C4-2B (cell line): ENCODE results near the gene CD200.

Source experiments
- H3K27ac ChIP-seq: fragments of 450-650 bp; 2 replicates; pipeline ENCODE4 v1.5.1; 2017
- ZFX ChIP-seq: fragments of 450-650 bp; IDR thresholded peaks from 2 replicates; pipeline ENCODE4 v1.6.1; 2017
- TF ChIP-seq, protein P1 (sequence below): fragments of 450-650 bp; conservative IDR thresholded peaks from 2 replicates; pipeline ENCODE4 v1.5.1; 2017; ENCODE audit warnings: mild to moderate bottlenecking

Gene CD200

DNA sequence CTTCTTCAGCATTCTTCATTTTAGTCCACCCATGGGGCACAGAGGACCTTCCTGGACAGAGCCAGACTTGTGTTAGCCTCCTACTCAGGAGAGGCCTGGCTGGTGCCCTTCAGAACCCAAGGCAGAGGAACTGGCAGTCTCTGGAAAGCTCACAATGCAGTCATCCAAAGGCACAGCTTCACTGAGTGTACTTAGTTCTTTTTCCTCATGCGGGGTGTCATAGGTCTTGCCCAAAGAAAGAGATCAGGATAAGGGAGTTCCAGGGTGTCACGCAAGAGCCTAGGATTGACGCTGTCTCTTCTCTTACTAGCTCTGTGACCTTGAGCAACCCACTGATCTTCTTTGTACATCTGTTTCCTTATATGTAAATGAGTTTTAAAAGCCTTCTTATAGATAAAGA lies 58.7 kb downstream of the CD200 start:
- TF ChIP-seq, protein P1, sequence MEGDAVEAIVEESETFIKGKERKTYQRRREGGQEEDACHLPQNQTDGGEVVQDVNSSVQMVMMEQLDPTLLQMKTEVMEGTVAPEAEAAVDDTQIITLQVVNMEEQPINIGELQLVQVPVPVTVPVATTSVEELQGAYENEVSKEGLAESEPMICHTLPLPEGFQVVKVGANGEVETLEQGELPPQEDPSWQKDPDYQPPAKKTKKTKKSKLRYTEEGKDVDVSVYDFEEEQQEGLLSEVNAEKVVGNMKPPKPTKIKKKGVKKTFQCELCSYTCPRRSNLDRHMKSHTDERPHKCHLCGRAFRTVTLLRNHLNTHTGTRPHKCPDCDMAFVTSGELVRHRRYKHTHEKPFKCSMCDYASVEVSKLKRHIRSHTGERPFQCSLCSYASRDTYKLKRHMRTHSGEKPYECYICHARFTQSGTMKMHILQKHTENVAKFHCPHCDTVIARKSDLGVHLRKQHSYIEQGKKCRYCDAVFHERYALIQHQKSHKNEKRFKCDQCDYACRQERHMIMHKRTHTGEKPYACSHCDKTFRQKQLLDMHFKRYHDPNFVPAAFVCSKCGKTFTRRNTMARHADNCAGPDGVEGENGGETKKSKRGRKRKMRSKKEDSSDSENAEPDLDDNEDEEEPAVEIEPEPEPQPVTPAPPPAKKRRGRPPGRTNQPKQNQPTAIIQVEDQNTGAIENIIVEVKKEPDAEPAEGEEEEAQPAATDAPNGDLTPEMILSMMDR: no peak
- TF ChIP-seq ZFX: no peak
- no peak overlapping the region for H3K27ac ChIP-seq

DNA sequence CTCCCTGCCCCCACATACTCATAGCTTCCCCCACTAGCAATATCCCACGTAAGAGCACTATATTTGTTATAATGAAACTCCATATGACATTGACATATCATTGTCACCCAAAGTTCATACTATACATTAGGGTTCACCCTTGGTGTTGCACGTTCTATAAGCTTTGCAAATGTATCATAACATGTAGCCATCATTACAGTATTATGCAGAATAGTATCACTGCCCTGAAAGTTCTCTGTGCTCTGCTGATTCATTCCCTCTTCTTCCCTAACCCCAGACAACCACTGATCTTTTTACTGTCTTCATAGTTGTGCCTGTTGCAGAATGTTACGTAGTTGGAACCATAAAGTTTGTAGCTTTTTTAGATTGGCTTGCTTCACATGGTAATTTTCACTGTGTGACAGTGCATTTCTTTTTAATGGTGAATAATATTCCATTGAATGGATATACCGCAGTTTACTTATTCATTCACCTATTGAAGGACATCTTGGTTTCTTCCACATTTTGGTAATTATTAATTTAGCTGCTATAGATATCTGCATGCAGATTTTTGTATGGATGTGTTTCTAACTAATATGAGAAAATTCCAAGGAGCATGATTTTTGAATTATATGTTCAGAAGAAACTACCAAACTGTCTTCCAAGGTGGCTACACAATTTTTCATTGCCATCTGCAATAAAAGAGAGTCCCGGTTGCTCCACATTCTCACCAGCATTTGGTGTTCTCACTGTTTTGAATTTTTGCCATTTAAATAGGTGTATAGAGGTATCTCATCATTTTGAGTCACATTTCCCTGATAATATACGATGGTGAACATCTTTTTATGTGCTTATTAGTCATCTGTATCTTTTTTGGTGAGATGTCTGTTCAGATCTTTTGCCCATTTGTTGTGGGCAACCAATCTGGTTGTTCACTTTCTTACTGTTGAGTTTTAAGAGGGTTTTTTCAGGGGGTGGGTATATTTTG lies 59.7 kb downstream of the CD200 start:
- no peak overlapping the region for H3K27ac ChIP-seq
- no peak for TF ChIP-seq ZFX
- TF ChIP-seq, protein P1: no peak

DNA sequence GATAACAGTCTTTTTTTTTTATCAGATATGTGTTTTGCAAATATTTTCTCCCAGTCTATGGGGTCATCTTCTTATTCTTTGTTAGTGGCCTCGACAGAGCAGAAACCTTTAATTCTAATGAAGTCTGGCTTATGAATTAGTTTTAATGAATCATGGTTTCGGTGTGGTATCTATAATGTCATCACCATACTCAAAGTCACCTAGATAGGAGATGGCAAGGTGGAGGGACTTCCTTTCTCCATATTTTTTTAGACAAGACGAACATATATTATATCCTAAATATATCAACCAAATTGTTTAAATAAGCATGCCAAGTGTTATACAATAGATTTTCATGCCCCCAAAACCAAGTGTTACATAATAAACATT lies 60.4 kb downstream of the CD200 start:
- no peak for TF ChIP-seq ZFX
- TF ChIP-seq, protein P1: no peak
- H3K27ac ChIP-seq: no peak overlapping the region

DNA sequence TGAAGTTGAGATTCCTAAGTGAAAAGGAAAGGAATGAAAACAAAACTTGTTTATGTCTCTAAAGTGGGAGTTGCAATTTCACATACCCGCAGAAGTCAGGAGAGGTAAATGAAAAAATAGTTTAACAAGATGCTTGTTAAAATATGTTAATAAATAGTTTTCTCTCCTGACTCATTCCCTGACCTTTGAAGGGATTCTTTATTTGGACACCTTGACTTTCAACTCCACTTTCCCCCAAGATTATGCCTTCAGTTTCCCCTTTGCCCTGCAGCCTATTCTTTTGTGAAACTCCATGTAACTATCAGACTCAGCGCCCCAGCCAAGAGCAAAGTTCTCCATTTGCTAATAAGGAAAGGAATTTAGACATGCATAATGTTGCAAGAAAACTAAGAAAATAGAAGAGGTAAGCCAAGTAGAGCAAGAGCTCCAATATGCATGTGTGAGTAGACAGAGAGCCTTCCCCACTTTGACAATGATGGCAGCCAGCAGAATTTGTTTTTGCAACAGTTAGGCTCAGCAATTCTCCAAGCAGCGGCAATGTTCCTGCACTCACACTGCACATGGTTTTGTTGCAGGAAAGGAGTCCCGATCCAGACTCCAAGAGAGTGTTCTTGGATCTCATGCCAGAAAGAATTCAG lies 61.2 kb downstream of the CD200 start:
- TF ChIP-seq, protein P1: no peak
- no peak for TF ChIP-seq ZFX
- no peak overlapping the region for H3K27ac ChIP-seq

DNA sequence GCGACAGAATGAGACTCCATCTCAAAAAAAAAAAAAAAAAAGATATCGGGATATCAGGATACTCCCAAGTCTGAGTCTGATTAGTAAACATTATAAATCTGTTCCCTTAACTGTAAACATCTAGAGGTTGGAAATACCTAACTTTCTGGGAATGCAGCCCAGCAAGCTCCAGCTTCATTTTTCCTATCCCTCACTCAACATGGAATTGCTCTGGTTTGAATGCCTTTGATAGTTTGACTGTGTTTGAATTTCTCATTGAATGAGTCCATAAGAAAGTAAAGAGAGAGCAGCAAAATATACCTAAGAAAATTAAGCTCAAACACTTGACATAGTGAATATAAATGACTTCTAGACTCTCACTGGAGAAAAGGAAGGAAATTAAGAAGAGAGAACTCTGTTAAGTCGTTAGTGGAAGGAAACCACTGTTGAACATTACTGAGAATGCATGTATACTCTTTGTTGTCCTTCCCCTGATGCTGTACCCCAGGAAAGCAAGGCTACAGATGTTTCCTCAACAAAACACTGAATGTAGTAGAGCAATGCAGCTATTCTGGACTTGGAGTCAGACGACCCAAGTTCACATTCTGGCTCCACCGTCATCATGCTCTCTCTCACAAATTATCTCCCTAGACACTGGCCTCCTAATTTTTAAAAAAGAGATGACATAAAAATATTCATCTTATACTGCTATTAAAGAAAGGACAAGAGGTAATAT lies 62.4 kb downstream of the CD200 start:
- TF ChIP-seq, protein P1: no peak
- no peak for TF ChIP-seq ZFX
- H3K27ac ChIP-seq: no peak overlapping the region

DNA sequence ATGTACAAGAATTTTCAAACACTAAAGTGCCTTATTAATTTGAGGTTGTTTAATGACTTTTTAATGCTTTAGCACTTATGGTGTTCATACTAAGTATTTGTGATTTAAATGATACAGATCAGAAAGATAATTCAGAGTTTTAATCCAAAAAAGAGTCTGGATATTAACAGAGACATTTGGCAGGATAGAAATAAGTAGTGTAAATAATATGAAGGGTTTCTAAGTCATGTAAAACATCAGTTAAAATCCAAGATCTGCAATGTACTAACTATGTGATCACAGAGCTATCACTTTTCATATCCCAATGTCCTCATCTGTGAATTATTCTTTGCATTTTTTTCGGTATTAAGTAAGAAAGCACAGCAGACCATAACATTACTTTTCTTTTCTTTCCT lies 62.9 kb downstream of the CD200 start:
- no peak overlapping the region for H3K27ac ChIP-seq
- TF ChIP-seq ZFX: no peak
- TF ChIP-seq, protein P1: no peak

DNA sequence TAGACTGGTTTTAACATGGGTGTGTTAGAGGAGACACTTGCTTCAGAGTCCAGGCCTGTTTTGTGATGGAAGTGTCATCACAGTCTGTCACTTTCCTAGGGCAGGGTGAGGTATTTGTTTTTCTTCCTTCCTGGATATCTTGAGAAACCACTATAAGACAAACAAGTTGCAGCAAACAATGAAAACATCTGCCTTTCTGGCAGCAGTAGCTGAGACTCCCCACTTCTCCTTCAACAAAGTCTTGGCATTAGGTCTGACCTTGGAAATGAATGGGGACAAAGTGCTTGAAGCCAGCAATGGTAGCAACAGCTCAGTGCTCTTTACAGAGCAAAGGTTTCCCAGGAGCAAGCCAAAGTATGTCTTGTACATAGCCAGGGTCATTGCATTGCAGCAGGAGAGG lies 64.6 kb downstream of the CD200 start:
- TF ChIP-seq, protein P1: no peak
- no peak for TF ChIP-seq ZFX
- no peak overlapping the region for H3K27ac ChIP-seq
